Left forelimb (tissue), 1 donor: ENCODE measurements around the gene NUB1.

Source experiments
- DNase-seq: peaks from one replicate; pipeline ENCODE4 v3.0.0-alpha.2; 2018; ENCODE audit warnings: low spot score

Gene NUB1

DNA sequence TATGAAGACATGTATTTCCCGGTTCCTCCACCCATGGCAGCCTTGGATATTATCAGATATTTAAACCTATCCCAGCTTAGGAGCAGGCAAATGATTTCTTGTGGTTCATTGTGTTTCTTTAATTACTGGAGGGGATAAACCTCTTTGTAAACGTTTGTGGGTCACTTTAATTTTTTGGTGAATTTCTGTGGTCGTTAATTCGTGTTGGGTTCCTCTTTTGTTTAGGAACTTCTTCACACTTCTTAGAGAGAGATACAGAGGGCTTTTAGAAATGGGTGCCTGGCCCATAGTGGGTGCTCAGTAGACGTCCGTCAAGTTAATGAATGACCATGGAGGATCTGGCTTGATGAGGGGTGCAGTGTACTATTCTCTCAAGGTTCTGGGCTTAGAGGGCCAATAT, 27.2 kb upstream of the NUB1 start:
- no peak for DNase-seq

DNA sequence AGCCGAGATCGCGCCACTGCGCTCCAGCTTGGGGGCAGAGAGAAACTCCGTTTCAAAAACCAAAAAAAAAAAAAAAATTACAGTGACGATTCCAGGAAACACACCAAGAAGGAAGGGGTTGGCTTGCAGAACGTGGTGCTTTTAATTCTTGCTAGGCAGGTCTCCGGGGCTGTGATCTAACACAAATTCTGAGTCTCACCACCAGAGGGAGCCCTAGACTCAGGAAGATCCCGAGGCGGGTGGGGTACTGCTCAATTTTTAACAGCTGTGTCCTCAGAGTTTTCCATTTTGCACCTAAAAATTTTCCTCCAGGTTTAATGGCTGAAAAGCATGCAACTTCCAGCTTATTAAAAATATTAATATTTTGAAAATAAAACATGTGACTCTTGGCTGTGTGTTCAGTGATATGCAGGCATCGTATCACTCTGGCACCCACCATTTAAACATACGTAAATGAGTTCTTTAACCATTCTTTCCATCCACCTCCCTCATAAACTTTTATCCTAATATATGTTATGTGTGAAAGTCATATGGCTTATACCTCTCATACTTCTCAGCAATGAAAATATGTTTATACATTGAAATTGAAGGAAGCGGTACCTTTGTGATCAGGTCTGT, 26.5 kb upstream of the NUB1 start:
- DNase-seq: no peak

DNA sequence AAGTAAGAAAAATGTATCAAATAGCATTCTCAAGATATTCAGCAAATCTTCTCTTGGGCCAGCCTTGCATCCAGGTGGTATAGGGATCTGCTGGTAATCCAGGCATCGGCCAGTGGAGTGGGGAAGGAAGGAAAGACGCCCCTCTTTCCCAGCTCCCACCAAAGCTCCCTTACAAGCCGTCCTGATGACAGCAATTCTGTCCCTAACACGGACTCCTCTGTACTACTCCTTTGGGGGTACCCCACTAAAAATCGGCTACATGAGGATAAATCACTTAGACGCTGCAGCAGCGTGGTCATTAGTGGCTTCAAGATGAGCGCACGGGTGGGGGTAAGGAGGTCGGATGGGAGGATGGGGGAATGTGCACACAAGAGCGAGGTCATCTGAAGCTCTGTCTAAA, 24.7 kb upstream of the NUB1 start:
- DNase-seq: no peak

DNA sequence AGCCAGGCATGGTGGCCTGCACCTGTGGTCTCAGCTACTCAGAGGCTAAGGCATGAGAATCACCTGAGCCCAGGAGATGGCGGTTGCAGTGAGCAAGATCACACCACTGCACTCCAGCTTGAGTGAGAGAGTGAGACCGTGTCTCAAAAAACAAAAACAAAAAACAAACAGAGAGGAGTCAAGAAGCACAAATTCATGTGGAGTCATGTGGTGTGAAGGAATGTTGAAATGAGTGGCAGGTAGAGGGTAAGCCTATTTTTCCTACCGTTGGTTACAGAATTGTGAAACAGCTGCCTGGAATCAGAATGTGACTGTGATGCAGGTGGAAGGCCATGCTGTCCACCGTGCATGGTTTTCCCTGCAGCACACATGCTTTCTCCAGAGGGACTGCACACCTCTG, 23.7 kb upstream of the NUB1 start:
- no peak for DNase-seq

DNA sequence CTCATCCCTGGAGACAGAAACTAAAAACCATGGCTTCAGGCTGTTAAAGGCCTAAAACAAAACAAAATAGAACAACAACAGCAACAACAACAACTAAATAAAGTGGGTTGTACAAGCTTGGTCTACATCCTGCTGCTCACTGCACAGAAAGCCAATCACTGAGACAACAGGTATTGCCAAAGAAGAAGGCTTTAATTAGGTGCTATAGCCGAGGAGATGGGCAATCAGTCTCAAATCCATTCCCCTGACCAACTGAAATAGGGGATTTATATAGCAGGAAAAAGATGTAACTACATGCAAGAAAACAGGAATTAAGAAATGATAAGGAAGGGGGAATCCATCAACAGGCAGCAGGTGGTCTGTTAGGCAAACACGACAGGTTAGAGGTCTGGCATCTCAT, 22.4 kb upstream of the NUB1 start:
- no peak for DNase-seq

DNA sequence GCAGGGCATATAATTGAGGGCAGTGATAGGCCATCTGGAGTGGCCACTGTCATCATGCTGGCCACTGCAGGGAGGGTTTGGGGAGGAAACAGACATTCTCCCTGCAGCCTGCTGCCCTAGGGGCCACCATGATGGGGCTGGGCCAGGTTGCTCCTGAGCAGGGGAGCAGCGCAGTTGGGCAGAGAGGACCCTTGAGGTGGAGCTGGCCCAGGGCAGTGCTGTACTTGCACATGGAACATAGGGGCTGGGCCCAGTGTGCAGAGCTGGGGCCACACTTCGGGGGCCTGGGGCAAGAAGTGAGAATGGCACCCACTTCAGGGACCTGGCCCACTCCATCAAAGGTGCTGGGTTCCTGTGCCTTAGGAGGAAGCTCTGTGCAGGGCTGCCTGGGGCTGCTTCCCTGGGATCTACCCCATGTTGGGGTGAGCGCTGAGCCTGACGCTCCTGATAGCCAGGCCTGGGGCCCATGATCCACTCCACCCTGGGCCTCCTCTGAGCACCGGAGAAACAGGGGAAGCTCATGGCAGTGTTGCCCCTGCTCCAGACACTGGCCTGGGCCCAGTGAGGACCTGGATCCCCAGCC, 21.3 kb upstream of the NUB1 start:
- DNase-seq: no peak

- no peak for DNase-seq
These were observed 20.3 kb upstream of the NUB1 start for GRCh38 chr7:151321341-151321740.

- no peak for DNase-seq
These were observed 18.7 kb upstream of the NUB1 start for GRCh38 chr7:151322906-151323305.

DNA sequence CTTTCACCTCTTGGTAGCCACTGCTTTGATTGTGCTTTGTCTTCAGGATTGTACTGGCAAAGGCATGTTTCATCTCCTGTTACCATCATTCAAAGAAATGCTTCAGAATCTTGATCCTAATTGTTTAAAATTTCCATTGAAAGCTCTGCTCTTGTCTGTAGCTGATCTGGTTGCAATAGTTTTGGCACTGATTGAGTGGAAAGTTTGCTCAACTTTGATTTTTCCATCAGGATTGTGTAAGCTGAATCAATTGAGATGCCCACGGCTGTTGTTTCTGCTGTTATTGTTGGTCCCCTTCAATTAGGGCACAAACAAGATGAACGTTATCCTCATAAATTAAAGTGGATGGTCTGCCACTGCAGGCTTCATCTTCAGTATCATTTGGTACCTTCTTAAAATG, 14.6 kb upstream of the NUB1 start:
- DNase-seq: no peak

DNA sequence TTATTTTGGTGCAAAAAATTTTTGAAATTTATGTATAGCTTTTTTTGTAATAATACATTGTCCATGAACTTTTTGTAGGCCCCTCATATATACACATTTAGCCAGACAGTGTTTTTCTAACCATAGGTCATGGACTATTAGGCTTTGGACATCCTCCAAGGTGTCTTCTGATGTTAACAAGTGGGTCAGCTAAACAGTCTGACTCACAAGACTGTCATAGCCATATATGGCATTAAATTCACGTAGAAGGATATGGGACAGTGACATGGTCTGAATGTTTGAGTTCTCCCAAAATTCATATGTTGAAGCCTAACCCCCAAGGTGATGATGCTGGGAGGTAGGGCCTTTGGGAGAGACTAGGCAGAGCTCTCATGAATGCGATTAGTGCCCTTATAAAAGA, 14.0 kb upstream of the NUB1 start:
- no peak for DNase-seq

GRCh38 chr7:151330181-151330580, 11.4 kb upstream of the NUB1 start:
- no peak for DNase-seq

GRCh38 chr7:151330661-151331060, 11.0 kb upstream of the NUB1 start:
- DNase-seq: no peak

DNA sequence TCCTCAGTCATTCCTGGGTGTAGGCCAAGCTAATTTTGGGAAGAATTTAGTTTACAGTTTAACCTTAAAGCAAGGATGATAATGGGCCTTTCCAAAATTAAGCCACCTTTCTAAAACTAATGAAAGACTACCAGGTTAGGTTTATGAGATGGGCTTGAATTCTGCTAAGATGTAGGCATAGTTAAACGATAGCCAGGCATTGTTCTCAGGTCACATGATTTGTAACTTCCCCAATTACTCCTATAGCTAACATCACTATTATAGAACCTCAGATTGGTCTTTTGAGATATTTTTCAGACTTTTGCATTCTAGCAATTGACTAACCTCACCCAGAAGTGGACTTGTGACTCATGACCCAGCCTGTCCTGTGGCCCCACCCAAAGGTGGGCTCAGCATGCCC, 7.0 kb upstream of the NUB1 start:
- DNase-seq: no peak

GRCh38 chr7:151336027-151336708, 5.4 kb upstream of the NUB1 start:
- no peak for DNase-seq

- no peak for DNase-seq
These were observed 4.3 kb upstream of the NUB1 start for GRCh38 chr7:151337346-151337745.

DNA sequence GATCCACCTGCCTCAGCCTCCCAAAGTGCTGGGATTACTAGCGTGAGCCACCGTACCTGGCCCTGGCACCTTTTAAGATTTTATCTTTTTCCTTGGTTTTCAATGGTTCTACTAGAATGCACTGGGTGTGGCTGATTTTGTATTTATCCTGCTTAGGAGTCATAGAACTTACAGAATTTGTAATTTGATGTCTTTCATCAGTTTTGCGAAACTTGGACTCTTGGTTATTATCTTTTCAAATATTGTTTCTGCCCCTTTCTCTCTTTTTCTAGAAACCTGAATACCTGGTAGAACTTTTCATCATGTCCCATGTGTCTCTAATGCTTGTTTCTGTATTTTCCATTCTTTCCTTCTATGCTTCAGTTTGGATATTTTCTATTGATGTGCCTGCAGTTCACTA, 2.8 kb upstream of the NUB1 start:
- no peak for DNase-seq

GRCh38 chr7:151339651-151340382, 1.8 kb upstream of the NUB1 start:
- no peak for DNase-seq

DNA sequence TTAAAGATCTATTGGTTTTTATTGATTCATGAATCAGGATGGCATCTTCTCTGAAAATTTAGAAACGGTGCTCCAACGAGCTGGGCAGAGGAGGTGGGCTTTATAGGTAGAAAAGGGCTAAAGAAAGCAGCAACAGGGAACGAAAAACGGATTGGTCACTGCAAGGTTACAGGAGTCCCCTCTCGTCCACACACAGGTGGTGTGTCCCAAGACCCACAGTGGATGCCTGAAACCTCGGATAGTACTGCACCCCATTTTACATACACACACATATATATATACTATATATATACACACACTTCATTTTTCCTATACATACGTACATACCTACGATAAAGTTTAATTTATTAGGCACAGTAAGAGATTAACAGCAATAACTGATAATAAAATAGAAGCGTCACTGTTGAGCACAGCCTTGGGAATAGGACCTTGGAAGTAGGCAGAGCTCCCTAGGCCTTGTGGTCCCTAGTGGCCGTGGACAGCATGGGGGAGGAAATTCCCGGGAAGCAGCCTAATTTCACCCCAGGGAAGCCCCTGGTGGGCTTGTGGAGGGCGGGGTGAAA, 737 bp upstream of the NUB1 start:
- no peak for DNase-seq

DNA sequence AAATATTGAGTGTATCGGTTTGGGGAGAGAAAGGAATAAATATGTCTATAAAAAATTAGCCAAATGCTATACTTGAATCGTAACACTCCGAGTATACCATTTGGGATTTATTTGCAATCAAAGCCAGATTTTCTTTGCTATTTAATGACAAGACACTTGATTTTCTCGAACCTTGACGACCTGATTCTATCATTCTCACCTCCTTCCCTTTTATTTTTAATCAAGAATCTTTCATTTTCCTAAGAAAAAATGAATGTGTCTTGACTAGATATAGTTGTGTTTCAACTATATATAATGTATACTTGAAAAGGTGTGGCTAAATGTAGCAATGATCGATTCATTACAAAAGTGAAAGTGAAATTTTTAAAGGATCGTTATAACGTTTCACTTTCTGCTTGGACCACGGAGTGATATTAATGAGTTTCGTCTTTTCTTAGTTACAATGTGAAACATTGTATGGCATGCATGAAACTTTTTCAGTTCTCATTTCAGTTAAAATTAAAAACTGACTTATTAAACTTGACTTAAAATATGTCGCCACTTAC, 562 bp downstream of the NUB1 start:
- DNase-seq: no peak

GRCh38 chr7:151342811-151343210, 1.2 kb downstream of the NUB1 start:
- DNase-seq: no peak

DNA sequence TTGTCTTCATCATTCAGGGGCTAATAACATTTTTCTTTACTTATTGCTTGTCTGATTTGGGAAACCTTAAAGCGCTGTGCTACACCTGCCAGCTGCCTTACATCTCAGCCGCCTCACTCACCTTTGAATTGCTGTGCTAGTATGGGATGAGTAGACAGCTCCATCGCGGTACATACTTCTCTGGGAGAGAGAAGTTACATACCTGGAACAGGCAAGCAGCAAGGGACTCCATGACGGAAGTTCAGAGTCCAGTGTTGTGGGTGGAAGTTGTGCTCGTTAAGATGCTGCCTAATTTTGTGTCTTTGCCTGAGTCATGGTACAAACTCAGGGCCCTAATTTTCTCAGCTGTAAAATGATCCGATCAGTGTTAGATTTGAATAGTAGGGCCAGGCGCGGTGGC, 1.9 kb downstream of the NUB1 start:
- no peak for DNase-seq
